Measurements from ENCODE around the gene DLL3.
"Not testable (repeated sequence)": the region's sequence is repeated elsewhere in the genome, so short reads cannot be mapped to it uniquely, and the experiment has no call there.

The DLL3 gene

DNA sequence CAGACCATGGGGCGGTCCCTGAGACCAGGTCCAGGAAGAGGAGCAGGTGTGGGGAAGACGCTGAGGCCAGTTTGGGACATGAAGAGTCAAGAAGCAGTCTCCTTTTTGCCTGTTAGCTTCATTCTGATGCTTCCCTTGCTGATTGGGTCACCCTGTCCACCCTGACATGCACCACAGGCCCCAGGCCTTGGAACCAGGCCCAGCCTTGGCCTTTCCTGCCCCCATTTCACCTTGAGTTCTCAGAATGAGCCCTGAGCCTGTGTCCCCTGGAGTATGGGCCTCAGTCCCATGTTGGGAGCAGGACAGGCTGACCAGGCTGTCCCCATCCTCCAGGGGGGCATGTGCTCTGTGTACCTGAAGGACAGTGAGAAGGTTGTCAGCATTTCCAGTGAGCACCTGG lies 23.0 kb upstream of the DLL3 start:
- TF ChIP-seq GLIS3 (CRISPR knock-in tag; IDR thresholded peaks at IDR 0.05) (no peak), ZNF565 (CRISPR knock-in tag; conservative IDR thresholded peaks at IDR 0.05; ENCODE audit: low read depth) (no peak), SNAI2 (CRISPR knock-in tag; IDR thresholded peaks at IDR 0.05) (no peak), ISL1 (CRISPR knock-in tag; IDR thresholded peaks at IDR 0.05) (no peak), OSR1 (CRISPR knock-in tag; IDR thresholded peaks at IDR 0.05) (no peak), ZNF8 (CRISPR knock-in tag; IDR thresholded peaks at IDR 0.05) (no peak), ZFP30 (CRISPR knock-in tag; IDR thresholded peaks at IDR 0.05) (no peak), ARNTL (CRISPR knock-in tag; IDR thresholded peaks at IDR 0.05; ENCODE audit: borderline replicate concordance, low read depth) (no peak), ZNF70 (CRISPR knock-in tag; IDR thresholded peaks at IDR 0.05) (no peak), TOX (CRISPR knock-in tag; IDR thresholded peaks at IDR 0.05; ENCODE audit: borderline replicate concordance) (no peak), TCF4 (CRISPR knock-in tag; IDR thresholded peaks at IDR 0.05; ENCODE audit: borderline replicate concordance) (no peak), CSDC2 (CRISPR knock-in tag; IDR thresholded peaks at IDR 0.05) (no peak), ESRRG (CRISPR knock-in tag; IDR thresholded peaks at IDR 0.05) (no peak), ZFP3 (CRISPR knock-in tag; IDR thresholded peaks at IDR 0.05) (no peak), ZC3H10 (CRISPR knock-in tag; IDR thresholded peaks at IDR 0.05) (no peak)
- TF ChIP-seq, protein P1, sequence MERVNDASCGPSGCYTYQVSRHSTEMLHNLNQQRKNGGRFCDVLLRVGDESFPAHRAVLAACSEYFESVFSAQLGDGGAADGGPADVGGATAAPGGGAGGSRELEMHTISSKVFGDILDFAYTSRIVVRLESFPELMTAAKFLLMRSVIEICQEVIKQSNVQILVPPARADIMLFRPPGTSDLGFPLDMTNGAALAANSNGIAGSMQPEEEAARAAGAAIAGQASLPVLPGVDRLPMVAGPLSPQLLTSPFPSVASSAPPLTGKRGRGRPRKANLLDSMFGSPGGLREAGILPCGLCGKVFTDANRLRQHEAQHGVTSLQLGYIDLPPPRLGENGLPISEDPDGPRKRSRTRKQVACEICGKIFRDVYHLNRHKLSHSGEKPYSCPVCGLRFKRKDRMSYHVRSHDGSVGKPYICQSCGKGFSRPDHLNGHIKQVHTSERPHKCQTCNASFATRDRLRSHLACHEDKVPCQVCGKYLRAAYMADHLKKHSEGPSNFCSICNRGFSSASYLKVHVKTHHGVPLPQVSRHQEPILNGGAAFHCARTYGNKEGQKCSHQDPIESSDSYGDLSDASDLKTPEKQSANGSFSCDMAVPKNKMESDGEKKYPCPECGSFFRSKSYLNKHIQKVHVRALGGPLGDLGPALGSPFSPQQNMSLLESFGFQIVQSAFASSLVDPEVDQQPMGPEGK (CRISPR knock-in tag; IDR thresholded peaks at IDR 0.05; ENCODE audit: borderline replicate concordance) = no peak
- ATAC-seq = no peak

DNA sequence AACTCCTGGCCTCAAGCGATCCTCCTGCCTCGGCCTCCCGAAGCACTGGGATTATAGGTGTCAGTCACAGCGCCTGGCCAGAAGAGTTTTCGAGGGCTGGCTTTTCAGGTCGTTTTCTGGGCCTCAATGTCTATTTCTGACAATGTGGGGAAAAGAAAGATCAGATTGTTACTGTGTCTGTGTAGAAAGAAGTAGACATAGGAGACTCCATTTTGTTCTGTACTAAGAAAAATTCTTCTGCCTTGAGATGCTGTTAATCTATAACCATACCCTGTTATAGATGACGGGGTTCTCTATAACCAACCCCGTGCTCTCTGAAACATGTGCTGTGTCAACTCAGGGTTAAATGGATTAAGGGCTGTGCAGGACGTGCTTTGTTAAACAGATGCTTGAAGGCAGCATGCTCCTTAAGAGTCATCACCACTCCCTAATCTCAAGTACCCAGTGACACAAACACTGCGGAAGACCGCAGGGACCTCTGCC lies 19.4 kb upstream of the DLL3 start:
- not testable (repeated sequence) for ATAC-seq

DNA sequence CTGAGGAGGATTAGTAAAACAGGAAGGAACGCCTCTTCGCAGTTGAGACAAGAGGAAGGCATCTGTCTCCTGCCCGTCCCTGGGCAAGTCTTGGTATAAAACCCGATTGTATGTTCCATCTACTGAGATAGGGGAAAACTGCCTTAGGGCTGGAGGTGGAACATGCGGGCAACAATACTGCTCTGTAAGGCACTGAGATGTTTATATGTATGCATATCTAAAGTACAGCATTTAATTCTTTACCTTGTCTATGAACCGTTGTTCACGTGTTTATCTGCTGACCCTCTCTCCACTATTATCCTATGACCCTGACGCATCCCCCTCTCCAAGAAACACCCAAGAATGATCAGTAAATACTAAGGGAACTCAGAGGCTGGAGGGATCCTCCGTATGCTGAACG lies 18.8 kb upstream of the DLL3 start:
- no peak for ATAC-seq
- TF ChIP-seq TCF4 (CRISPR knock-in tag; IDR thresholded peaks at IDR 0.05; ENCODE audit: borderline replicate concordance) = no peak
- TF ChIP-seq SNAI2 (CRISPR knock-in tag; IDR thresholded peaks at IDR 0.05) = no peak
- TF ChIP-seq, protein P2, sequence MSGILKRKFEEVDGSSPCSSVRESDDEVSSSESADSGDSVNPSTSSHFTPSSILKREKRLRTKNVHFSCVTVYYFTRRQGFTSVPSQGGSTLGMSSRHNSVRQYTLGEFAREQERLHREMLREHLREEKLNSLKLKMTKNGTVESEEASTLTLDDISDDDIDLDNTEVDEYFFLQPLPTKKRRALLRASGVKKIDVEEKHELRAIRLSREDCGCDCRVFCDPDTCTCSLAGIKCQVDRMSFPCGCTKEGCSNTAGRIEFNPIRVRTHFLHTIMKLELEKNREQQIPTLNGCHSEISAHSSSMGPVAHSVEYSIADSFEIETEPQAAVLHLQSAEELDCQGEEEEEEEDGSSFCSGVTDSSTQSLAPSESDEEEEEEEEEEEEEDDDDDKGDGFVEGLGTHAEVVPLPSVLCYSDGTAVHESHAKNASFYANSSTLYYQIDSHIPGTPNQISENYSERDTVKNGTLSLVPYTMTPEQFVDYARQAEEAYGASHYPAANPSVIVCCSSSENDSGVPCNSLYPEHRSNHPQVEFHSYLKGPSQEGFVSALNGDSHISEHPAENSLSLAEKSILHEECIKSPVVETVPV (CRISPR knock-in tag; IDR thresholded peaks at IDR 0.05) = no peak
- TF ChIP-seq CSDC2 (CRISPR knock-in tag; IDR thresholded peaks at IDR 0.05) = no peak
- no peak for TF ChIP-seq ZFP30 (CRISPR knock-in tag; IDR thresholded peaks at IDR 0.05)
- TF ChIP-seq ZNF8 (CRISPR knock-in tag; IDR thresholded peaks at IDR 0.05) = no peak
- TF ChIP-seq GLIS3 (CRISPR knock-in tag; IDR thresholded peaks at IDR 0.05) = no peak
- TF ChIP-seq ZC3H10 (CRISPR knock-in tag; IDR thresholded peaks at IDR 0.05) = no peak

DNA sequence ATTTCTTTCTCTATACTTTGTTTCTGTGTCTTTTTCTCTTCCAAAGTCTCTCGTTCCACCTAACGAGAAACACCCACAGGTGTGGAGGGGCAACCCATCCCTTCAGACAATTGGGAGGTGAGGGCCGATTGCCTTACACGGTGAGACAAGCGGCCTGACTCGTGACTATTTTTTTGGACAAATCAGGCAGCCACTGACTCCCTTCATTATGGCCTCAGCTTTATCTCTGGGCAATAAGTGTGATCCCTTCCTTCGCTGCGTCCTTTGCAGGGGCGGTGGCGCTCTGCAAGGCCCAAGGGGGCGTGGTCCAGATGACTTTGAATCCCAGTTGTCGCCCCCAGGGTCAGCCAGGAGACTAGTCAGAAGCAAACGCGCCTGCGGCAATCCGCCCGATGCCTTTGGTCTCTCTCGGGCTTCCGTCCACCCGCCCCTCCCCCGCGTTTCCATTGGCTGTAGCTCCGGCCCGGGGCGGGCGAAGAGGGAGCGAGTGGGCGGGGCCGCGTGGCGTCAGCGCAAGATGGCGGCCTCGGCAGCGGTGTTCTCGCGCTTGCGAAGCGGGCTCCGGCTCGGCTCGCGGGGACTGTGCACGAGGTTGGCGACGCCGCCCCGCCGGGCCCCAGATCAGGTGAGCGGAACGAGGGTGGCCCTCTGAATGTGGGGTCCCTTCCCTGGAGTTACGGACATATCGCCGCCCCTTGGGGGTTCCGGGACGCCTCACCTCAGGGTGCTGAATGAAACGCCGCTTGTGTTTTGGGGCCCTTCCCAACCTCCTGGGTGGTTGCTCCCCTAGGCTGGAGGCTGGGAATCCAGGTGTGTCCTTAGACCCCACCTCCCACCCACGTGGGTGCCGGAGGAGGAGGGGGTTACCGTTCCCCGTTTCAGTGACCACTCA lies 18.2 kb upstream of the DLL3 start, which contains the start of gene TIMM50:
TIMM50 (plus strand) TSS at position 502 of the 892 bp plus-strand sequence; CDS start at position 518, 16 bp downstream.
- TF ChIP-seq, protein P3, sequence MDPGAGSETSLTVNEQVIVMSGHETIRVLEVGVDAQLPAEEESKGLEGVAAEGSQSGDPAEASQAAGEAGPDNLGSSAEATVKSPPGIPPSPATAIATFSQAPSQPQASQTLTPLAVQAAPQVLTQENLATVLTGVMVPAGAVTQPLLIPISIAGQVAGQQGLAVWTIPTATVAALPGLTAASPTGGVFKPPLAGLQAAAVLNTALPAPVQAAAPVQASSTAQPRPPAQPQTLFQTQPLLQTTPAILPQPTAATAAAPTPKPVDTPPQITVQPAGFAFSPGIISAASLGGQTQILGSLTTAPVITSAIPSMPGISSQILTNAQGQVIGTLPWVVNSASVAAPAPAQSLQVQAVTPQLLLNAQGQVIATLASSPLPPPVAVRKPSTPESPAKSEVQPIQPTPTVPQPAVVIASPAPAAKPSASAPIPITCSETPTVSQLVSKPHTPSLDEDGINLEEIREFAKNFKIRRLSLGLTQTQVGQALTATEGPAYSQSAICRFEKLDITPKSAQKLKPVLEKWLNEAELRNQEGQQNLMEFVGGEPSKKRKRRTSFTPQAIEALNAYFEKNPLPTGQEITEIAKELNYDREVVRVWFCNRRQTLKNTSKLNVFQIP (CRISPR knock-in tag; IDR thresholded peaks at IDR 0.05; ENCODE audit: borderline replicate concordance, low read depth) = no peak
- no peak for TF ChIP-seq RARB (CRISPR knock-in tag; IDR thresholded peaks at IDR 0.05)
- no peak for TF ChIP-seq ZFP3 (CRISPR knock-in tag; IDR thresholded peaks at IDR 0.05)
- TF ChIP-seq, protein P1 (CRISPR knock-in tag; IDR thresholded peaks at IDR 0.05; ENCODE audit: borderline replicate concordance) = no peak
- TF ChIP-seq GLIS3 (CRISPR knock-in tag; IDR thresholded peaks at IDR 0.05) = no peak
- ATAC-seq = peak; percentile 98
